Nephron progenitor cell (in vitro differentiated cells): ENCODE results near the gene DCST1.

ENCODE experiments used
- DNase-seq: peaks from one replicate; pipeline ENCODE4 v3.0.0; 2021
- H3K27ac Mint-ChIP-seq: 2 replicates; pipeline ENCODE4 v1.8.0; 2021; ENCODE audit warnings: mild to moderate bottlenecking, moderate library complexity, mixed read lengths
- H3K27me3 Mint-ChIP-seq: 2 replicates; pipeline ENCODE4 v1.8.0; 2021; ENCODE audit warnings: mild to moderate bottlenecking, low read depth, mixed read lengths; ENCODE audit not compliant: poor library complexity
- H3K36me3 Mint-ChIP-seq: 2 replicates; pipeline ENCODE4 v1.8.0; 2021; ENCODE audit warnings: low read depth, mixed read lengths
- H3K4me1 Mint-ChIP-seq: 2 replicates; pipeline ENCODE4 v1.8.0; 2021; ENCODE audit warnings: mixed read lengths
- H3K4me3 Mint-ChIP-seq: 2 replicates; pipeline ENCODE4 v1.8.0; 2021; ENCODE audit warnings: mild to moderate bottlenecking, moderate library complexity, mixed read lengths
- H3K9me3 Mint-ChIP-seq: 2 replicates; pipeline ENCODE4 v1.8.0; 2021; ENCODE audit warnings: mild to moderate bottlenecking, moderate library complexity, mixed read lengths
- TF ChIP-seq, protein P1 (sequence below): fragments of 200-600 bp; sonication (generic); IDR thresholded peaks from 2 replicates; pipeline ENCODE4 v1.5.0; 2021; ENCODE audit warnings: antibody characterized with exemption

Gene DCST1

DNA sequence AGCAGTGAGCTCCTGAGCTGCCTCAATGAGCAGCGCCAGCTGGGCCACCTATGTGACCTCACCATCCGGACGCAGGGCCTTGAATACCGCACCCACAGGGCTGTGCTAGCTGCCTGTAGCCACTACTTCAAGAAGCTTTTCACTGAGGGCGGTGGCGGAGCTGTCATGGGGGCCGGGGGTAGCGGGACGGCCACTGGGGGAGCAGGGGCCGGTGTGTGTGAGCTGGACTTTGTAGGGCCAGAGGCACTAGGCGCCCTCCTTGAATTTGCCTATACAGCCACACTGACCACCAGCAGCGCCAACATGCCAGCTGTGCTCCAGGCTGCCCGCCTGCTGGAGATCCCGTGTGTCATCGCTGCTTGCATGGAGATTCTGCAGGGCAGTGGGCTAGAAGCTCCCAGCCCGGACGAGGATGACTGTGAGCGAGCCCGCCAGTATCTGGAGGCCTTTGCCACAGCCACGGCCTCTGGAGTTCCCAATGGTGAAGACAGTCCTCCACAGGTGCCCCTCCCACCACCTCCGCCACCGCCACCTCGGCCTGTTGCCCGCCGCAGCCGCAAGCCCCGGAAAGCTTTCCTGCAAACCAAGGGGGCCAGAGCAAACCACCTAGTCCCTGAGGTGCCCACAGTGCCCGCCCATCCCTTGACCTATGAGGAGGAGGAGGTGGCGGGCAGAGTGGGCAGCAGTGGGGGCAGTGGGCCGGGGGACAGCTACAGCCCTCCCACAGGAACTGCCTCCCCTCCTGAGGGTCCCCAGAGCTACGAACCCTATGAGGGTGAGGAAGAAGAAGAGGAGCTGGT, 18.7 kb upstream of the DCST1 start:
- peaks cover 5% of the 10 kb centered on the region for H3K27me3 Mint-ChIP-seq
- no peak overlapping the region for H3K27ac Mint-ChIP-seq
- TF ChIP-seq, protein P1, sequence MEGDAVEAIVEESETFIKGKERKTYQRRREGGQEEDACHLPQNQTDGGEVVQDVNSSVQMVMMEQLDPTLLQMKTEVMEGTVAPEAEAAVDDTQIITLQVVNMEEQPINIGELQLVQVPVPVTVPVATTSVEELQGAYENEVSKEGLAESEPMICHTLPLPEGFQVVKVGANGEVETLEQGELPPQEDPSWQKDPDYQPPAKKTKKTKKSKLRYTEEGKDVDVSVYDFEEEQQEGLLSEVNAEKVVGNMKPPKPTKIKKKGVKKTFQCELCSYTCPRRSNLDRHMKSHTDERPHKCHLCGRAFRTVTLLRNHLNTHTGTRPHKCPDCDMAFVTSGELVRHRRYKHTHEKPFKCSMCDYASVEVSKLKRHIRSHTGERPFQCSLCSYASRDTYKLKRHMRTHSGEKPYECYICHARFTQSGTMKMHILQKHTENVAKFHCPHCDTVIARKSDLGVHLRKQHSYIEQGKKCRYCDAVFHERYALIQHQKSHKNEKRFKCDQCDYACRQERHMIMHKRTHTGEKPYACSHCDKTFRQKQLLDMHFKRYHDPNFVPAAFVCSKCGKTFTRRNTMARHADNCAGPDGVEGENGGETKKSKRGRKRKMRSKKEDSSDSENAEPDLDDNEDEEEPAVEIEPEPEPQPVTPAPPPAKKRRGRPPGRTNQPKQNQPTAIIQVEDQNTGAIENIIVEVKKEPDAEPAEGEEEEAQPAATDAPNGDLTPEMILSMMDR, result no peak
- no peak overlapping the region for H3K4me3 Mint-ChIP-seq
- H3K9me3 Mint-ChIP-seq, result no peaks in the 10 kb centered on the region
- peaks cover 59% of the 10 kb centered on the region for H3K4me1 Mint-ChIP-seq
- H3K36me3 Mint-ChIP-seq, result no peaks in the 10 kb centered on the region
- no peak for DNase-seq

GRCh38 chr1:155015527-155016230, 17.9 kb upstream of the DCST1 start:
- Mint-ChIP-seq H3K4me3 (no peak overlapping the region), H3K9me3 (no peaks in the 10 kb centered on the region), H3K4me1 (peaks cover 59% of the 10 kb centered on the region), H3K27ac (no peak overlapping the region), H3K36me3 (no peaks in the 10 kb centered on the region), H3K27me3 (peaks cover 7% of the 10 kb centered on the region)
- TF ChIP-seq, protein P1, result no peak
- no peak for DNase-seq

DNA sequence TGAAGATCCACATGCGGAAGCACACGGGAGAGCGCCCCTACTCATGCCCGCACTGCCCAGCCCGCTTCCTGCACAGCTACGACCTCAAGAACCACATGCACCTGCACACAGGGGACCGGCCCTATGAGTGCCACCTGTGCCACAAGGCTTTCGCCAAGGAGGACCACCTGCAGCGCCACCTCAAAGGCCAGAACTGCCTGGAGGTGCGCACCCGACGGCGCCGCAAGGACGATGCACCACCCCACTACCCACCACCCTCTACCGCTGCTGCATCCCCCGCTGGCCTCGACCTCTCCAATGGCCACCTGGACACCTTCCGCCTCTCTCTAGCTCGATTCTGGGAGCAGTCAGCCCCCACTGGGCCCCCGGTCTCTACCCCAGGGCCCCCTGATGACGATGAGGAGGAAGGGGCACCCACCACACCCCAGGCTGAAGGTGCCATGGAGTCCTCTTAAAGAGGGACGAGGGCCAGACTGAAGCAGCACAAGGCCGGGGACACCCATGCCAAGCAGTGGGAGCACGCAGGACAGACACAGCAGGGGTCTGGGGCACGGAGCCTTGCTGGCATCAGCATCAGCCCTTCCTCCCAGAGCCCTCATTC, 17.3 kb upstream of the DCST1 start:
- DNase-seq, result no peak
- no peak overlapping the region for H3K4me3 Mint-ChIP-seq
- H3K36me3 Mint-ChIP-seq, result no peaks in the 10 kb centered on the region
- H3K27me3 Mint-ChIP-seq, result peaks cover 7% of the 10 kb centered on the region
- H3K4me1 Mint-ChIP-seq, result peaks cover 53% of the 10 kb centered on the region
- no peaks in the 10 kb centered on the region for H3K9me3 Mint-ChIP-seq
- TF ChIP-seq, protein P1, result no peak
- H3K27ac Mint-ChIP-seq, result no peak overlapping the region

DNA sequence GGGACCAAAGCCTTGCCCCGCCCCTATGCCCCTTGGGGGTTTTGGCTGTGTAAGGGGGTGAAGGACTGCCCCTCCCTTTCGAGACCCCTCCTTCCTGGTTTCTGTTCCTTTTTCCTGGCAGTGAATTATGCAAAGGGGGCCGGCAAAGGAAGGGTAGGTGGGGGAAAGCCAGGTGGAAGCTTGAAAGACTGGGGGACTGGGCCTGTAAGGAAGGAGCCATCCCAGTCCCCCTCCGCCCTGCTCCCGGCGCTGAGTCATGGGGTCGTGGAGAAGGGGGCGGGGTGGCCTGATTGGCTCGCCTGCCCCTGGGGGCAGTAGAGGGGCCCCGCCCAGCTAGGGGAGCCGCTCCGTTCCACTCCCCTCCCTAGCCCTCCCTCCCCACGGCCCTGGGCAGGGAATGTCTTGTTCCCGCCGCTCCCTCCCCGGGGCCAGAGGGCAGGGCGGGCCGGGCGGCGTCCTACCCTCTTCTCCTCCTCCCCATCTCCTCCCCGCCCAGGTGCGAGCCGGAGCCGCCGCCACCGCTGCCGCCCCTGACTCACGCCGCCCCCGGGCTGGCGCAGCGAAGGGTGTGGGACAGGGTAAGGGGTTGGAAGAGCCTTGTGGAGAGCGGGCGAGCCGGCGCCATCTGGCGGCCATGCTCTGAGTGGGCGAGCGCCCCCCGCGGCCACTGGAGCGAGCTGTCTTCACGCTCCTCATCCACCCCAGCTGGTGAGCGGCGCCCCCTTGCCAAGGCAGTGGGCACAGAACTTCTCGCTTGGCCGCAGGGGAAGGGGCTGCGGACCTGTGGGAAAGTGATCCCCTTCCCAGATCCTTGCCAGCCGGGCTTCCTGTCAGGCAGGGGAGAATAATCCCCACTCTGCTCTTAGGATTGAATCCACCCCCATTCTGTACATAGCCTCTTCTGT, 16.3 kb upstream of the DCST1 start:
- peak overlapping the region; percentile 73 for H3K4me3 Mint-ChIP-seq
- TF ChIP-seq, protein P1, result peak; percentile 93
- peak overlapping the region; percentile 36 for H3K27ac Mint-ChIP-seq
- H3K36me3 Mint-ChIP-seq, result no peaks in the 10 kb centered on the region
- no peaks in the 10 kb centered on the region for H3K9me3 Mint-ChIP-seq
- H3K4me1 Mint-ChIP-seq, result peaks cover 46% of the 10 kb centered on the region
- peaks cover 8% of the 10 kb centered on the region for H3K27me3 Mint-ChIP-seq
- peak; percentile 89 for DNase-seq

- H3K27ac Mint-ChIP-seq, result no peak overlapping the region
- no peaks in the 10 kb centered on the region for H3K36me3 Mint-ChIP-seq
- peaks cover 6% of the 10 kb centered on the region for H3K27me3 Mint-ChIP-seq
Observed at GRCh38 chr1:155017946-155018316, 15.7 kb upstream of the DCST1 start.

More at GRCh38 chr1:155017946-155018316, 15.7 kb upstream of the DCST1 start:
- Mint-ChIP-seq H3K4me3 (peak overlapping the region; percentile 40), H3K9me3 (no peaks in the 10 kb centered on the region), H3K4me1 (peaks cover 43% of the 10 kb centered on the region)
- TF ChIP-seq, protein P1, result no peak
- DNase-seq, result no peak
